Heart right ventricle (tissue), 16 donors: ENCODE data around the gene SCN10A. TPM values are rescaled to one million over a fixed set of nuclear protein-coding genes. Genes with fewer than 3 reads are reported as not detected.

ENCODE experiments used
- ATAC-seq, 8 donors: fragments of 200-7000 bp; cut with Tn5 transposase; one replicate each; pipeline ENCODE4 v1.9.1; 2020; ENCODE audit warnings: mild to moderate bottlenecking in 8 of 8, moderate library complexity in 8 of 8, moderate number of reproducible peaks in 1 of 8
- DNase-seq, 2 donors: peaks; one replicate each; pipeline ENCODE4 v3.0.0-alpha.2; 2020
- H3K27ac ChIP-seq, 10 donors: fragments of 200-600 bp; sonication (generic) in 2 of 10; one replicate each; pipeline versions ENCODE4 v1.5.0 to v1.8.0; 2020 to 2022; ENCODE audit warnings: mild to moderate bottlenecking in 3 of 10
- H3K27me3 ChIP-seq, 7 donors: fragments of 200-600 bp; one replicate each; pipeline ENCODE4 v1.8.0; 2021 to 2022; ENCODE audit warnings: mild to moderate bottlenecking in 2 of 7
- H3K36me3 ChIP-seq, 9 donors: fragments of 200-600 bp; sonication (generic) in 1 of 9; one replicate each; pipeline versions ENCODE4 v1.5.0 to v1.8.0; 2020 to 2022; ENCODE audit warnings: mild to moderate bottlenecking in 2 of 9
- H3K4me1 ChIP-seq, 9 donors: fragments of 200-600 bp; sonication (generic) in 1 of 9; one replicate each; pipeline versions ENCODE4 v1.5.0 to v1.8.0; 2020 to 2022; ENCODE audit warnings: mild to moderate bottlenecking in 4 of 9
- H3K4me3 ChIP-seq, 10 donors: fragments of 200-600 bp; sonication (generic) in 2 of 10; one replicate each; pipeline versions ENCODE4 v1.5.0 to v1.8.0; 2020 to 2022; ENCODE audit warnings: mild to moderate bottlenecking in 7 of 10, moderate library complexity in 2 of 10
- H3K9me3 ChIP-seq, 11 donors: fragments of 200-600 bp in 10 of 11; sonication (generic) in 2 of 11; one replicate each; pipeline versions ENCODE4 v1.5.0 to v1.8.0; 2013 to 2022; ENCODE audit warnings: mild to moderate bottlenecking in 2 of 11, control low read depth in 1 of 11, moderate library complexity in 1 of 11
- WGBS, 2 donors: extraction: QIAGEN DNeasy Blood & Tissue Kit; methylation state at CpG; one replicate each; pipeline ENCODE4 v1.1.7; 2013; ENCODE audit warnings: inconsistent platforms in 1 of 2; 5-methylcytosine and 5-hydroxymethylcytosine counted together
- intact Hi-C, 10 donors: fragments of 100-400 bp; cut with DNase I; formaldehyde crosslinking; loops; one replicate each; pipeline versions ENCODE4 v1.11.1 to v1.14.2; 2022
- polyA plus RNA-seq, 2 donors: library from polyadenylated mRNA; stranded (reverse); fragments of 200-250 nt; gene quantifications; one replicate each; pipeline ENCODE4 v1.2.3, GENCODE V29; 2013
- total RNA-seq, 10 donors: library from RNA; stranded (reverse); fragmentation: NEBNext Ultra II Directional in 3 of 10; extraction: Animal tissue kit (Norgen Biotek cat#: 25700) in 3 of 10; gene quantifications; one replicate each; pipeline versions ENCODE4 v1.2.1 to v1.2.4, GENCODE V29; 2021 to 2023
- TF ChIP-seq, protein P1 (sequence below), 9 donors: fragments of 200-600 bp; sonication (generic) in 2 of 9; IDR thresholded peaks; one replicate each; pipeline versions ENCODE4 v1.5.0 to v1.8.0; 2021 to 2022; ENCODE audit warnings: antibody characterized with exemption in 9 of 9, mild to moderate bottlenecking in 5 of 9, moderate library complexity in 1 of 9
- donor health status: Arrhythmogenic right ventricular cardiomyopathy.
- donor health status: ischemic (EF 13 %, LVEDD 7.1; RV severe dilation, severe dysfunction).
- donor health status: healthy with polysubstance abuse.
- donor health status: DM: no; HTN: yes; CAD: no.
- donor health status: DM: no; HTN: no; CAD: no.
- donor health status: ischemic (EF 25% LVEDD 6.9; RV normal size, moderate dysfunction).
- donor health status: ischemic (EF 25% LVEDD 5.7; RV mildly dilated, moderate dysfunction).
- donor health status: healthy.
- donor health status: DM: yes; HTN: yes; CAD: no.
- donor health status: Ischemic cardiomyopathy.
- donor health status: ischemic (EF 35%, LVEDD 5.7; RV mildly dilated, moderate dysfunction).
- donor health status: nonischemic (EF 11% LVEDD 7.7; RV severe dilation, severe dysfunction).
- donor health status: DM: yes; HTN: yes; CAD: no.
- donor health status: PGD.
- donor health status: ischemic (EF 29% LVEDD 5.4; RV normal size, mild dysfunction).
- donor health status: nonischemic (EF 23%, LVEDD 6.1; RV moderate dilation, normal function).

SCN10A gene
- total and polyA plus RNA-seq, 12 donors: 0.03 to 0.36 (median 0.07) TPM

DNA sequence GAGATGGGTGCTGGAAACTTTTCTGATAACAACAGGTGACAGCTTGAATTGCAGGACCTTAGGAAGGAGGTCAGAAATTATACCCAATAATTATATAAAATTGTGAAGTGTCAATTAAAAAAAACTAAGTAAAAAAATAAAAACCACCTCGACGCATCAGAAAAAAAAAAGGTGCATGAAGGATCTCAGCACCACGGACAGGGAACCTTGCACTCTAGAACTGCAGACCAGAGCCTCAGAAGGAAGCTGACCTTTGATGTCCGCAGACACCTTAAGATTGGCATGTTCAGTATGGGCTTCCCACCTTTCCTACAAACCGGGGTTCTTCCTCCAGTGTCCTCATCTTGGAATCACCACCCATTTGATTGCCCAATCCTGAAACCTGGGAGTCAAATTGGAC lies 60.9 kb downstream of the SCN10A start:
- DNase-seq (no peak), ATAC-seq (no peak)
- Histone ChIP-seq H3K36me3 (no peaks in the 10 kb centered on the region), H3K27me3 (peaks cover 0 to 10% (median 0%) of the 10 kb centered on the region in 7 donors), H3K4me3 (no peak overlapping the region), H3K9me3 (peaks cover 0 to 2% (median 0%) of the 10 kb centered on the region in 11 donors), H3K4me1 (no peaks in the 10 kb centered on the region), H3K27ac (no peak overlapping the region)
- intact Hi-C loops: no loop called here
- TF ChIP-seq, protein P1, sequence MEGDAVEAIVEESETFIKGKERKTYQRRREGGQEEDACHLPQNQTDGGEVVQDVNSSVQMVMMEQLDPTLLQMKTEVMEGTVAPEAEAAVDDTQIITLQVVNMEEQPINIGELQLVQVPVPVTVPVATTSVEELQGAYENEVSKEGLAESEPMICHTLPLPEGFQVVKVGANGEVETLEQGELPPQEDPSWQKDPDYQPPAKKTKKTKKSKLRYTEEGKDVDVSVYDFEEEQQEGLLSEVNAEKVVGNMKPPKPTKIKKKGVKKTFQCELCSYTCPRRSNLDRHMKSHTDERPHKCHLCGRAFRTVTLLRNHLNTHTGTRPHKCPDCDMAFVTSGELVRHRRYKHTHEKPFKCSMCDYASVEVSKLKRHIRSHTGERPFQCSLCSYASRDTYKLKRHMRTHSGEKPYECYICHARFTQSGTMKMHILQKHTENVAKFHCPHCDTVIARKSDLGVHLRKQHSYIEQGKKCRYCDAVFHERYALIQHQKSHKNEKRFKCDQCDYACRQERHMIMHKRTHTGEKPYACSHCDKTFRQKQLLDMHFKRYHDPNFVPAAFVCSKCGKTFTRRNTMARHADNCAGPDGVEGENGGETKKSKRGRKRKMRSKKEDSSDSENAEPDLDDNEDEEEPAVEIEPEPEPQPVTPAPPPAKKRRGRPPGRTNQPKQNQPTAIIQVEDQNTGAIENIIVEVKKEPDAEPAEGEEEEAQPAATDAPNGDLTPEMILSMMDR (IDR thresholded peaks at IDR 0.05): no peak
- 39 to 41% methylated on average over 5 of the region's 5 CpGs for WGBS, 2 donors

DNA sequence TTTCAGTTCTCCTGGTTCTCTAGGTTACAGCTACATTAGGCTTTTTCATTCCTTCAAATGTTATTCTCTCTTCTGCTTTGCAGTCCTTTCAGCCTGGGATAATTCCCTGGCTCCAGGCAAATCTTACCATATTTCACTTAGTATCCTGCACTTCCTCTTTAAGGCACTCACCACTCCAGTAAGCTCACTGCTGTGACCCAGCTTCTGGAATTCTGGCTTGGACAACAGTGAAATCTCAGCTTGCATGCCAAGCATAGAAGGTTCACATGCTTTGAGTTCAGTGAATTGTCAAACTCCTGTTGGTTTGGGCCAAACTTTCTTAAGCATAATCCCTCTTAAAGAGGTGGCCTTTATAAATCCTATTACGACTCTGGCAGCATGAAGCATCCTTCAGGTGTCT lies 69.4 kb downstream of the SCN10A start:
- H3K36me3 ChIP-seq: no peaks in the 10 kb centered on the region
- no peak for ATAC-seq
- no peaks in the 10 kb centered on the region for H3K27me3 ChIP-seq
- no peak for DNase-seq
- no peak overlapping the region for H3K4me3 ChIP-seq
- TF ChIP-seq, protein P1 (IDR thresholded peaks at IDR 0.05): no peak
- no peak overlapping the region for H3K27ac ChIP-seq
- H3K4me1 ChIP-seq: peaks cover 0 to 6% (median 0%) of the 10 kb centered on the region in 9 donors
- WGBS, 2 donors: 77 to 79% methylated on average over 1 of the region's 1 CpG
- intact Hi-C loops: no loop called here
- H3K9me3 ChIP-seq: no peaks in the 10 kb centered on the region

DNA sequence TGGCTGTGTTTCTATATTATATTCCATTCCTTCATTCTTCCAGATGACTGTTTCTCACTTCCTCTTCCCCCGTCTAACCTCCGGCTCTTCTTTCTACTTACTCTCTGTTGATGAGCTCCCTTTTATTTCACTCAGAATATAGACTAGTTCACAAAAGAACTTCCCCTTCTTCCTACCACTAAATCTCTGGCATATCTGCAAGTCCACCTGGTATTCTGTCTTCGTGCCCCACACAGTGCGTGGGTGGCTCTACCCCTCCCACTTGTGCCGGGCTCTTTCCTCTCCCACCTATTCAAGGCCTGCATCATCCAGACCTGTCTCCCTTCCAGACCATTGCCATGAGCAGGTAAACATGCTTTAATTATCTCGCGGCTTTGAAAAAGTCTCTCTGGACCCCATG lies 73.0 kb downstream of the SCN10A start:
- TF ChIP-seq, protein P1 (IDR thresholded peaks at IDR 0.05): no peak
- ATAC-seq (no peak), DNase-seq (no peak)
- Histone ChIP-seq H3K36me3 (no peaks in the 10 kb centered on the region), H3K4me3 (no peak overlapping the region), H3K4me1 (peaks cover 0 to 6% (median 0%) of the 10 kb centered on the region in 9 donors), H3K27me3 (no peaks in the 10 kb centered on the region), H3K9me3 (no peaks in the 10 kb centered on the region), H3K27ac (no peak overlapping the region)
- intact Hi-C loops: no loop called here
- WGBS, 2 donors: 78 to 83% methylated on average over 7 of the region's 7 CpGs

DNA sequence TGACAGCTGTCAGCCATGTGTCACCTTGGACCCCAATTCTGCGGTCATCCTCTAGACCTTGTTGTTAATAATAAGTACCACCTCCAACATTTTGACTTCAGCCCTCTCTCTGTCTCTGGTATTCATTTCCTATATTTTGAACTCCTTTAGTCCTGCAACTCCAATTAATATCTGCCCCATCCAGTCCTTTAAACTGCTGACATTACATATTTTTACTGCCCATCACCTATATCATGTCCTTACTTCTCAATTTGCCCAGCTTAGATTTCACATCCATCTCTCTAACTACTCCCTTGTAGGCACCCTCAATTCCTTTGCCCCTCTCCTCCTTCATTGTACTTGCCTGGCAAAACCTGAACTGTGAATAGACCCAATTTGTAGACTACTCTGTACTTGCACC lies 73.5 kb downstream of the SCN10A start:
- no peak for ATAC-seq
- WGBS, 2 donors: 96% methylated on average over 1 of the region's 1 CpG

More for the DNA sequence above, 73.5 kb downstream of the SCN10A start:
- H3K36me3 ChIP-seq: no peaks in the 10 kb centered on the region
- TF ChIP-seq, protein P1 (IDR thresholded peaks at IDR 0.05): no peak
- no peaks in the 10 kb centered on the region for H3K9me3 ChIP-seq
- H3K27me3 ChIP-seq: no peaks in the 10 kb centered on the region
- H3K27ac ChIP-seq: no peak overlapping the region
- no peak overlapping the region for H3K4me3 ChIP-seq
- DNase-seq: no peak
- peaks cover 0 to 6% (median 0%) of the 10 kb centered on the region in 9 donors for H3K4me1 ChIP-seq
- intact Hi-C loops: no loop called here
